SK-N-SH (cell line): ENCODE results near the gene KIF12. TPM values are rescaled to one million over a fixed set of nuclear protein-coding genes. Genes with fewer than 3 reads are reported as not detected.
A peak's percentile ranks its signal among the peaks of the same experiment; 100 is the strongest.

ENCODE experiments used
- CTCF ChIA-PET: fragments of 300-600, 350-600 bp; formaldehyde crosslinking; extraction: SDS; loops from one replicate; lab custom pipeline; 2021; lab: Yijun Ruan, JAX
- POLR2A ChIA-PET: fragments of 350-600 bp; sonication (Branson Sonifier 250); formaldehyde crosslinking; extraction: SDS; loops from one replicate; lab custom pipeline; 2020; ENCODE audit warnings: antibody characterized with exemption, inconsistent platforms; lab: Yijun Ruan, JAX
- DNase-seq: peaks from one replicate; pipeline ENCODE4 v3.0.0; 2012
- H2AFZ ChIP-seq: fragments of 200-600 bp; sonication (generic); 2 replicates; pipeline ENCODE4 v1.8.1; 2016; ENCODE audit warnings: antibody characterized with exemption, mild to moderate bottlenecking, low read depth
- H3F3A ChIP-seq: fragments of 200-600 bp; sonication (generic); replicated peaks from 2 replicates; pipeline ENCODE3; 2016; ENCODE audit warnings: antibody characterized with exemption, mild to moderate bottlenecking; ENCODE audit not compliant: insufficient read depth
- H3K27ac ChIP-seq, 2 experiments: fragments of 200-500 bp in 1 of 2; fragments of 200-600 bp in 1 of 2; sonication (Bioruptor generic) in 1 of 2; sonication (generic), shearing (Covaris generic) in 1 of 2; 2 replicates each; pipeline versions ENCODE4 v1.5.1 to v1.6.1; 2014 to 2016; ENCODE audit warnings: low read depth in 2 of 2, inconsistent platforms in 1 of 2, low read length in 1 of 2, mild to moderate bottlenecking in 1 of 2, mixed read lengths in 1 of 2
- H3K27me3 ChIP-seq: fragments of 200-600 bp; sonication (generic), shearing (Covaris generic); 2 replicates; pipeline ENCODE4 v1.6.1; 2016; ENCODE audit warnings: mixed run types; ENCODE audit not compliant: insufficient read depth
- H3K36me3 ChIP-seq, 2 experiments: fragments of 200-500 bp in 1 of 2; fragments of 200-600 bp in 1 of 2; sonication (Bioruptor generic) in 1 of 2; sonication (generic) in 1 of 2; replicated peaks in 1 of 2; 2 replicates each; pipeline versions ENCODE3 to v1.5.1; 2014 to 2016; ENCODE audit warnings: low read length in 1 of 2, mild to moderate bottlenecking in 1 of 2; ENCODE audit not compliant: insufficient read depth in 2 of 2, control insufficient read depth in 1 of 2
- H3K4me1 ChIP-seq, 2 experiments: fragments of 200-500 bp in 1 of 2; fragments of 200-600 bp in 1 of 2; sonication (Bioruptor generic) in 1 of 2; sonication (generic), shearing (Covaris generic) in 1 of 2; 2 replicates each; pipeline versions ENCODE4 v1.5.1 to v1.6.1; 2014 to 2016; ENCODE audit warnings: low read depth in 1 of 2, low read length in 1 of 2, mixed run types in 1 of 2; ENCODE audit not compliant: insufficient read depth in 2 of 2, control insufficient read depth in 1 of 2
- H3K4me2 ChIP-seq: fragments of 200-600 bp; sonication (generic), shearing (Covaris generic); 2 replicates; pipeline ENCODE4 v1.6.1; 2017; ENCODE audit warnings: mixed run types
- H3K4me3 ChIP-seq, 2 experiments: fragments of 200-500 bp in 1 of 2; fragments of 200-600 bp in 1 of 2; sonication (Bioruptor generic) in 1 of 2; sonication (generic), shearing (Covaris generic) in 1 of 2; 2 replicates each; pipeline versions ENCODE4 v1.5.1 to v1.8.1; 2014 to 2016; ENCODE audit warnings: low read depth in 2 of 2, inconsistent platforms in 1 of 2, low read length in 1 of 2, mild to moderate bottlenecking in 1 of 2, mixed read lengths in 1 of 2, moderate library complexity in 1 of 2
- H3K79me2 ChIP-seq: fragments of 200-600 bp; sonication (generic); 2 replicates; pipeline ENCODE4 v1.8.1; 2017; ENCODE audit warnings: mild to moderate bottlenecking; ENCODE audit not compliant: insufficient read depth
- H3K9ac ChIP-seq: fragments of 200-600 bp; sonication (generic); 2 replicates; pipeline ENCODE4 v1.6.1; 2017; ENCODE audit warnings: mixed run types
- H3K9me2 ChIP-seq: fragments of 200-600 bp; sonication (generic); 2 replicates; pipeline ENCODE4 v1.6.1; 2017; ENCODE audit warnings: mixed run types
- H3K9me3 ChIP-seq: fragments of 200-600 bp; sonication (generic); 2 replicates; pipeline ENCODE4 v1.6.1; 2017; ENCODE audit warnings: mixed run types, mild to moderate bottlenecking, moderate library complexity
- H4K20me1 ChIP-seq: fragments of 200-600 bp; sonication (generic); 2 replicates; pipeline ENCODE4 v1.6.1; 2017; ENCODE audit warnings: mild to moderate bottlenecking, mixed run types; ENCODE audit not compliant: insufficient read depth
- CHD2 ChIP-seq: fragments of 150-350 bp; IDR thresholded peaks from 2 replicates; pipeline ENCODE4 v1.6.1; 2018; ENCODE audit warnings: low read length; ENCODE audit not compliant: partially characterized antibody
- EZH2phosphoT487 ChIP-seq: fragments of 200-600 bp; sonication (generic); IDR thresholded peaks from 2 replicates; pipeline ENCODE4 v1.6.1; 2017; ENCODE audit warnings: low read depth, mixed run types, mild to moderate bottlenecking, antibody characterized with exemption, moderate library complexity, borderline replicate concordance
- FOXJ3 ChIP-seq: sonication (generic); formaldehyde crosslinking; IDR thresholded peaks from 2 replicates; pipeline ENCODE4 v1.5.1; 2020; ENCODE audit warnings: mild to moderate bottlenecking, missing genetic modification reagents
- FOXM1 ChIP-seq: IDR thresholded peaks from 2 replicates; pipeline ENCODE4 v1.4.0; 2012; ENCODE audit warnings: low read depth, mild to moderate bottlenecking
- JUND ChIP-seq: IDR thresholded peaks from 2 replicates; pipeline ENCODE4 v1.4.0; 2012
- MEF2A ChIP-seq: IDR thresholded peaks from 2 replicates; pipeline ENCODE4 v1.4.0; 2012; ENCODE audit warnings: low read depth, borderline replicate concordance
- MXI1 ChIP-seq: IDR thresholded peaks from 2 replicates; pipeline ENCODE4 v1.6.1; 2012; ENCODE audit warnings: mild to moderate bottlenecking, low read depth, low read length, improper control_type of control experiment
- NFIC ChIP-seq: IDR thresholded peaks from 2 replicates; pipeline ENCODE4 v1.4.0; 2012; ENCODE audit warnings: borderline replicate concordance
- POLR2AphosphoS5 ChIP-seq: IDR thresholded peaks from 2 replicates; pipeline ENCODE4 v1.6.1; 2012; ENCODE audit warnings: low read depth, low read length
- RFX5 ChIP-seq: IDR thresholded peaks from 2 replicates; pipeline ENCODE4 v1.6.1; 2012; ENCODE audit warnings: mild to moderate bottlenecking, improper control_type of control experiment, low read length
- RXRA ChIP-seq: IDR thresholded peaks from 2 replicates; pipeline ENCODE4 v1.4.0; 2012; ENCODE audit warnings: low read depth, mild to moderate bottlenecking, borderline replicate concordance
- SIN3A ChIP-seq: IDR thresholded peaks from 2 replicates; pipeline ENCODE4 v1.6.1; 2012; ENCODE audit warnings: low read depth, mild to moderate bottlenecking, low read length, moderate library complexity, borderline replicate concordance
- TAF1 ChIP-seq: IDR thresholded peaks from 2 replicates; pipeline ENCODE4 v1.6.1; 2012; ENCODE audit warnings: low read depth, mild to moderate bottlenecking, low read length, moderate library complexity, borderline replicate concordance
- YY1 ChIP-seq: IDR thresholded peaks from 2 replicates; pipeline ENCODE4 v1.4.0; 2012; ENCODE audit warnings: low read depth, mild to moderate bottlenecking
- WGBS: methylation state at CpG from one replicate; pipeline ENCODE4 v1.1.6; 2017; ENCODE audit warnings: low lambda C conversion rate; 5-methylcytosine and 5-hydroxymethylcytosine counted together
- polyA plus RNA-seq, 3 experiments: library from polyadenylated mRNA; depleted of rRNA; stranded (reverse); fragments of >200 nt; gene quantifications; 2 replicates each; pipeline ENCODE4 v1.2.3, GENCODE V29; 2012

The KIF12 gene
- 0.15 and 0.35 TPM in 2 replicates for polyA plus RNA-seq (2012; rRNA removed)
- polyA plus RNA-seq (2012; cell fraction: cytosol; rRNA removed): 0.03 and 0.04 TPM in 2 replicates
- 1.2 and 1.7 TPM in 2 replicates for polyA plus RNA-seq (2012; cell fraction: nucleus; rRNA removed)

DNA sequence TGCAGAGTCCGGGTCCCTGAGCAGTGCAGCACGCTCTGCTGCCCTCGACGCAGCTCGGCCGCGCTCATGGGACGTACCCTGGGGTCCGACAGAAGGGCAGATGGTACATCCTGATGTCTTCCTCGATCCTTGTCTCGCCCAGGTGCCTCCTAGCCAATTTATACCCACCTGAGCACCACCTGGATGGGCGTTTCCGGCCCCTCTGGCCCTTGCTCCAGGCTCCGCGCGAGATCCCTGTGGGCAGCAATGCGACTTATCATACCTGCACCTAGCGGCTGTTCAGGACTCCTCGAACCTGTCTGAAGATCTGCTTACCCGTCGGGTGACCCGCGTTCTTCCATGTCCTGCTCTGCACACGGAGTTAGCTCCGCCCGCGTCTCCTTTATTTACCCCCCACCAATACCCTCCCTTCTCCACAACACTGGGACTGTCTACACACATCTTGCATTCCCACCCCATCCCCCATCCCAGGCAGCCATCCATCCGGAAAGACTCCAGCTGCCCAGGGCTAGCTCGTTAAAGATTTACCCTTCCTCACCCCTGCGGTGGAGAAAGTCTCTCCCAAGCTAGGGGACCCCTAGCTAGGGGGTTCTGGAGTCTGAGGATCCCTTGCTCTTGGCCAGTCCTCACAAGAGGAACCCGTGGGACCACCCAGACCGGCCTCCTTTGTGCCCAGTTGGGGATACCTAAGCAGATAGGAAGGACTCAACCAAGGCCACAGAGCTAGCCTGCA is at the start of gene KIF12:
Gene KIF12, minus strand, starts transcription at position 357 of the 733 bp plus-strand sequence. Its CDS starts 16 bp downstream, at position 341.
- Histone ChIP-seq H3K79me2 (no peaks in the 10 kb centered on the region), H3K4me1 (peaks cover 0 to 9% of the 10 kb centered on the region in 2 experiments; a peak in 1 of 4 replicates), H3K4me2 (peak within 1 kb of the TSS; percentile 89), H4K20me1 (no peaks in the 10 kb centered on the region), H3K27me3 (peaks cover 8% of the 10 kb centered on the region; the same call in 1 of the 2 replicates), H3K36me3 (peaks cover 0 to 3% of the 10 kb centered on the region in 2 experiments), H3F3A (peaks cover 8% of the 10 kb centered on the region), H3K9ac (no peak within 1 kb of the TSS), H3K9me2 (no peaks in the 10 kb centered on the region), H3K27ac (no peak within 1 kb of the TSS), H2AFZ (peak within 1 kb of the TSS; percentile 79; the same call in 1 of the 2 replicates), H3K4me3 (peak within 1 kb of the TSS; percentile 35 to 46; a peak in 3 of 4 replicates), H3K9me3 (peaks cover 15% of the 10 kb centered on the region; the same call in 1 of the 2 replicates)
- ChIA-PET CTCF (interaction anchor here (0.8 to 9.1 kb wide), 7 partner anchors 9 to 205 kb away, joined by 3 to 59 read pairs (median 5); no protein-coding TSS in a partner anchor), POLR2A (no interaction called here)
- WGBS: 43% methylated on average over 22 of the region's 32 CpGs
- DNase-seq: no peak
- TF ChIP-seq NFIC (no peak), TAF1 (no peak), MXI1 (no peak), POLR2AphosphoS5 (no peak), EZH2phosphoT487 (no peak), RFX5 (no peak)

DNA sequence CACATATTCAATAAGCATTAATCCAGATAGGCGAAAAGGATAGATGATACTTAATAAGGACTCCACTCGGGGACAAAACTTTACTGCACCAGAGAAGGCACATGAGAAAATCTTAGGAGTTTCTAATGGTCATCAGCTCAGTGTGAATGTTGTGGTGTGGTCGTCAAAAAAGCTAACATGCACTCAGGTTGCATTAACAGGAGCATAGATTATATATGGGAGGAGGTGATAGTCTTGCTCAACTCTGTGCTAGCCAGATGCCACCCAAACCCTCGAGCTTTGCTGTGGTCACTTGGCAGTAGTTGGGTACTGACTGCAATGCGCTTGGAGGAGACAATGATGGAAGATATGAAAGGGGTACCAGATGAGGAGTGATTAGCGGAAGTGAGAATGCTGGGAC is 47.6 kb upstream of the KIF12 start:
- H3K36me3 ChIP-seq: no peaks in the 10 kb centered on the region
- WGBS: 48% methylated on average over 6 of the region's 6 CpGs
- no peaks in the 10 kb centered on the region for H3K9me3 ChIP-seq
- H3K27me3 ChIP-seq: peaks cover 34% of the 10 kb centered on the region
- H3F3A ChIP-seq: no peaks in the 10 kb centered on the region
- no peak overlapping the region for H3K9ac ChIP-seq
- H3K9me2 ChIP-seq: no peaks in the 10 kb centered on the region
- no peak for DNase-seq
- H3K4me1 ChIP-seq: no peaks in the 10 kb centered on the region
- H3K4me3 ChIP-seq: no peak overlapping the region
- ChIA-PET CTCF (interaction anchor here (1.1 to 2.6 kb wide), 6 partner anchors 9 to 144 kb away, joined by 3 to 7 read pairs (median 4); partner anchors contain the start of gene COL27A1), POLR2A (interaction anchor here (0.9 kb wide), 1 partner anchor 114 kb away, joined by 3 read pairs; no protein-coding TSS in a partner anchor)
- H2AFZ ChIP-seq: no peak overlapping the region
- no peak overlapping the region for H3K4me2 ChIP-seq
- H3K27ac ChIP-seq: no peak overlapping the region
- H4K20me1 ChIP-seq: no peaks in the 10 kb centered on the region
- no peak for TF ChIP-seq YY1
- TF ChIP-seq JUND: no peak
- no peak for TF ChIP-seq TAF1
- no peak for TF ChIP-seq FOXM1
- no peak for TF ChIP-seq CHD2
- no peak for TF ChIP-seq RXRA
- no peak for TF ChIP-seq FOXJ3 (CRISPR knock-in tag)
- no peak for TF ChIP-seq SIN3A
- no peak for TF ChIP-seq MEF2A
- TF ChIP-seq, all 33 proteins: peak for 0
- H3K79me2 ChIP-seq: no peaks in the 10 kb centered on the region
